NK-92 (cell line): Measurements from ENCODE around the gene OPRM1.
"Not testable (repeated sequence)": the region's sequence is repeated elsewhere in the genome, so short reads cannot be mapped to it uniquely, and the experiment has no call there.

Experiments used
- DNase-seq: peaks from one replicate; lab custom pipeline; 2025; ENCODE audit not compliant: unreplicated experiment; lab: John Stamatoyannopoulos, UW

The OPRM1 gene

GRCh38 chr6:154140743-154141142 is 101.7 kb downstream of the OPRM1 start:
- DNase-seq = no peak

- DNase-seq = no peak
Measured at GRCh38 chr6:154143753-154144152, 104.7 kb downstream of the OPRM1 start.

DNA sequence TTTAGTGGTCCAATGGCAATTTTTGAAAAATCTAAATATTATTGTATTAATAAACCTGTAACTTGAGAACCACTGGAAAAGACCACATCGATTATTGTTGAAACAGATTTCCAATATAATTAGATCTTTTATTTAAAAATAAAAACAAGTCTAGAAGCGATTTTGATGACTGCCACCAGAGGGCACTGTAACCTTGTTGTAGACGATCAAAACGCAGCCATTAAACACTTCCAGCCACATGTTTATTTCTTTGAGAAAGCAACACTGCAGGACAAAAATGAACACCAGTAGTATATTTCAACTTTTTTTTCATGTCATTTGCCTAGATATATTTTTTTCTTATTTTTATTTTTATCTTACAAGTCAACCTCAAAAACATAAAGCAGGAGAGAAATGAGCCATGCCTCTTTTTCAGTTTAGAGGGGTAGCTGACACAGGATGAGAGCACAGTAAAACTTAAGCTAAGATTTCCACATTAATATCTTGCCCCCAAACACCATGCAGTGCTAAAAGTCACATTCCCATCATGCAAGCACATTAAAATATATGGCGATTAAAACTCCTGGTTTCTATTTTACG is 115.4 kb downstream of the OPRM1 start:
- DNase-seq = no peak

- no peak for DNase-seq
Measured at GRCh38 chr6:154156135-154156896, 117.3 kb downstream of the OPRM1 start.

DNA sequence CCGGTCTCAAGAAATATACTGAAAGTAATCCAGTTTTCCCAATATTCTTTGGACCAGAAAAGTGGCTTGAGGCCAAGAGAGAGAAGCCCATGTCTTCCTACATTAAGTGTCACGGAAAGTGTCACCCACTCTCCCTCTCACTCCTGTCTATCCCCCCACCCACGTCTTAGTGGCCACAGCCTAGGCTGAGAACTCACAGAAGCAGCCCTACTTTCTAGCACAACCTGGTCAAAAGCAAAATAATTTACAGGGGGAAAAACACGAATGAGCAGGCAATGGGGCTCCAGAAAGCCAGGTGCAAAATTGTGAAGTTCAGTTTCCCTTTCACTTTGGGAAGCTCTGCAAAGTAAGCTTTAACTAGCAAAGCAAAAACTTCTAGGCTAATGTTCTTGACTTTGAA is 118.0 kb downstream of the OPRM1 start:
- no peak for DNase-seq

- DNase-seq = no peak
Measured at GRCh38 chr6:154157706-154158105, 118.7 kb downstream of the OPRM1 start.

- no peak for DNase-seq
Measured at GRCh38 chr6:154159126-154159525, 120.1 kb downstream of the OPRM1 start.

- DNase-seq = no peak
Measured at GRCh38 chr6:154161689-154162088, 122.6 kb downstream of the OPRM1 start.

- DNase-seq = no peak
Measured at GRCh38 chr6:154164397-154164796, 125.4 kb downstream of the OPRM1 start.

- DNase-seq = no peak
Measured at GRCh38 chr6:154165478-154165877, 126.4 kb downstream of the OPRM1 start.

DNA sequence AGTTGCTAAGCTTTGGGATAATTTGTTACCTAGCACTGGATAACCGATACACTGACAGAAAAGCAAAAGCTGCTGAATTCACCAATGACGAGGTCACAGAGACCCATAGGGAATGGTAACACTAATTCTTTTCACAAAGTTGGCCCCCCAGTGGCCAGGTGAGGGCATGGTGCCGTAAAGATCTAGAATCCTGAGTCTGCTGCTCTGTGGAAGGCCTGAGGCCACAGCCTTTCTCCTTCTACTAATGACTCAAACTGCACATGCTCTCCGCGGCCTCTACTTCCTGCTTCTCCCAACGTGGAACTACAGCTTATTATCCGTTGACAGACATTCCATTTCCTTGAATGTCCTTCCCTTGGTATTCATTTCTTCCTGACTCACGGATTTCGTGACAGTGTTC is 127.1 kb downstream of the OPRM1 start:
- no peak for DNase-seq

DNA sequence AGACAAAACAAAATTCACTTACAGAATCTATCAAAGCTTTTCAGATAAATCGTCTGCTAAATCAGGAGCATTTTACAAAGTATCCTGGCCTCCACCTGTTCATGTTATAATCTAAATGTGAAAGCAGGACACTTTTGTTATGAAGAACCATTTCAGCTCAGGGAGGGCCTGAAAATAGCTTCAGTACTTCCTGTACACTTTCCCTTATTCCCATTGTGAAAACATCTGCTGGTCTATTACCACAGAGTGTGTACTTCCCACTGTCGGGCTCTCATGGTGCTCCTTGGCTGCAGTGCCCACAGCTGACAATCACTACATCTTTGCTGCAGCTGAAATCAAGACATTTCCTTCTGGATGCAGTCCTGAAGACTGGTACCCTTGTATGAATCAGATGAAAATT is 128.1 kb downstream of the OPRM1 start:
- DNase-seq = no peak

DNA sequence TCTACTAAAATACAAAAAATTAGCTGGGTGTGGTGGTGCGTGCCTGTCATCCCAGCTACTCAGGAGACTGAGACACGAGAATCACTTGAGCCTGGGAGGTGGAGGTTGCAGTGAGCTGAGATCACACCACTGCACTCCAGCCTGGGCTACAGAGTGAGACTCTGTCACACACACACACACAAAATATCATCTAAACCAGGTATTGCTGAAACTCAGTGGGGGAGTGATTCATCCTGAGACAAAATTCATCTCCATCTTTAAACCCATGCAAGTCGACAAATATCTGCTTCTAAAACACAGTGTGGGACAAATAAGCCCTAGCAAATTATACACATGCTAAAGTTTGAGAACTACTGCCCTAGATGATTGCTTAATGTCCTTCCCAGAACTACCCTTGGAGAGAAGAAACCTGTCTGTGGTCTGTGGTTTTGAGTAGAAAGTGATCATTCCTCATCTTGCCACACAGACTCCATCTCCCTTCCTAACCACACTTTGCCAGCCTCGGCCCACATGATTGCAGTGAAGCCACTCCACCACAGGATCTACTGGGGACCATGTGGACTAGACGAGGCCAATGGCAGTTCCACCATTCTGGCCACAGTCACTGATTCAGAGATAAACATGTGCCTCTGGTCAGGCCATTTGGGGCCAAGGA is 130.3 kb downstream of the OPRM1 start:
- DNase-seq = no peak

DNA sequence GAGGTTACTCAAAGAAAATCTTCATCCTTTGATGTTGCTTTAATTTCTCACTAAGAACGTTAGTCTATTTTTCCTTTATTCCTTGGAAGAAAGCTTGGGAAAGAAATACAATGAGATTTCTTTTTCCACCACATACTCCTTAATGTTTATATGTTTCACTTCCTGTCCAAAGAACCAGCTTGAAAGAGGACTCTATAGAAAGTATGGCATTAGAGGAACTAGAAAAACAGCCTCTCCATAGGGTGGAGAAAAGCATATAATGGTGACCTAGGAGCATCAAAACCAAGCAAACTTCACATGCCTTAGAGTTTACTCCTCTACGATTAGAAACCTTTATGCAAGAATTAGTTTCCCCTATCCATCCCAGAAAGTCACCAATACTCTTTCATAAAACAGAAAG is 131.1 kb downstream of the OPRM1 start:
- DNase-seq = no peak

GRCh38 chr6:154172393-154172792 is 133.4 kb downstream of the OPRM1 start:
- DNase-seq = not testable (repeated sequence)

DNA sequence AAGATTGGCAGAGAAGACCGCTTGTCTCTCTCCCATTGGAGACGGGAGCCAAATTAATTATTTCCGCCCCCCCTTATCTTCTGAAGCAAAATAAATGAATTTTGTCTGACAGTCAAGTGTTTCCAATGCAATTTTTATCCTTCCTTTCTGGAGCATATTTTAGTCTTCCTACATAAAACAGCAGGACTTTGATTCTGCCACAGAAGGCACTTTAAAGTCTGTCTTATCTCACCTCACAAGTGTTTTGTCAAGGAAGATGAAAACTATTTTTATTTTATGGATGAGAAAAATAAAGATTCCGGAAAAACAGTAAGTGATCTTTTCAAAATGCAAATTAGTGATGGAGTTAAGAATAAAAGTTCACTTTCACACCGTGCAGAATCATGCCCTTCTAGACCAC is 140.4 kb downstream of the OPRM1 start:
- DNase-seq = no peak

- DNase-seq = no peak
Measured at GRCh38 chr6:154187203-154187602, 148.2 kb downstream of the OPRM1 start.

GRCh38 chr6:154187714-154188113 is 148.7 kb downstream of the OPRM1 start:
- no peak for DNase-seq

GRCh38 chr6:154196333-154196885 is 157.4 kb downstream of the OPRM1 start:
- DNase-seq = no peak

DNA sequence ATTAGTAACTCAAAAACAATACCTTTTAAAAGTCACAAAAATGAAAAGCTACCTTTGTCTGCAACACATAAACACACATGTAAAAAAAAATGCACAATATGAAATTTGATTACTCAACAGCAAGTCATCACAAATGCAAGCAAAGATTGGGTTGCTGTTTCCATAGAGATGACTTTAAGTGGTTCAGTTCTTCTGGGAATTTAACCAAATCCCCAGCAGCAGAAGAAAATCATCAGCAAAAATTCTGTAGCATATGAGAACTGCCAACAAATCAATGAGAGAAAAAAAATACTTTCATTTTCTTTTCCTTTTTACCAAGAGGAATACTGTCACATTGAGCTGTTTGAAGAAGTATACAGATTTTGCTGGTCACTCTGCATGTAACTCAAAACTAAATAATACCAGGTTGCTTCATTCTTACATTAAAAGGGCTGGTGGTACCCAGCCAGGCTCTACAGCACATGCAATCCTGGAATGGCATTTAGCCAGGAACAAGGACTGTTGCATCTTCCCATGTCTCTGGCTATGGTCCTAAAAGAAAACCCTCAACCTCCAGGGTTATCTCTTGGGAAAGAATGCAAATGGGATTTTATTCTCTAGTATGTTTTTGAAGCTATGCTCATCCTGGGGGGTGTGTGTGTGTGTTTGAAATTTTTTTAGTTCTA is 158.3 kb downstream of the OPRM1 start:
- DNase-seq = no peak

DNA sequence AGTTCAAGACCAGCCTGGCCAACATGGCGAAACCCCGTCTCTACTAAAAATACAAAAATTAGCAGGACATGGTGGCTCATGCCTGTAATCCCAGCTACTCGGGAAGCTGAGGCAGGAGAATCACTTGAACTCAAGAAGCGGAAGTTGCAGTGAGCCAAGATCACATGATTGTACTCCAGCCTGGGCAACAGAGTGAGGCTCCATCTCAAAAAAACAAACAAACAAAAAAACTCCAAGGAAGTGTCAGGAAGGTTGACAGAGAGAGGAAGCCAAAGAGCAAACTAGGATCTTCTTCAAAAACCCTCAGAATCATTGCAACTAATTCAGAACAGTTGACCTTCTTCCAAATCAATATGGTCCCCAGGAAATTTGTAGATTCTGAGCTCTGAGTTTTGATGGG is 162.6 kb downstream of the OPRM1 start:
- not testable (repeated sequence) for DNase-seq

DNA sequence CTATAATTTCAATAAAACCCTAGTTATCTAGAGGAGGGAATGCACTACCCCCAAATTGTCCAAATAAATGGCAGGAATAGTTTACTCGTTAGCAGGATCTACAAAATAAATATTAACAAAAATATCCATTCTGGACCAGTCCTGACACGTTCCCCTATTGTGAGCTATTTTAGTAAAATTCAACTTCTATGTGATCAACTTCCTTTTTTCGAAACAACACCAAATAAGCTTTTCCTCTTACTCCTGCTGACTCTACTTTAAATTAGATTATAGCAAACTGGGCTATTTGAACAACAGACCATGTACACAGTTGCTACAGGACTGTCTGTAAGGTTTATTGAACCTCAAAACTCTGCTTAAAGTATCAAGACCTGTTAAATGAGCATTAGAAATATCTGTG is 163.3 kb downstream of the OPRM1 start:
- DNase-seq = no peak
